Measurements from ENCODE around the gene RIN3. TPM values are rescaled to one million over a fixed set of nuclear protein-coding genes. Genes with fewer than 3 reads are reported as not detected.

Gene RIN3
- total and polyA plus RNA-seq, 2 of the 4 experiments (the other 2 are of a cell fraction): 2.5 to 11.1 TPM

DNA sequence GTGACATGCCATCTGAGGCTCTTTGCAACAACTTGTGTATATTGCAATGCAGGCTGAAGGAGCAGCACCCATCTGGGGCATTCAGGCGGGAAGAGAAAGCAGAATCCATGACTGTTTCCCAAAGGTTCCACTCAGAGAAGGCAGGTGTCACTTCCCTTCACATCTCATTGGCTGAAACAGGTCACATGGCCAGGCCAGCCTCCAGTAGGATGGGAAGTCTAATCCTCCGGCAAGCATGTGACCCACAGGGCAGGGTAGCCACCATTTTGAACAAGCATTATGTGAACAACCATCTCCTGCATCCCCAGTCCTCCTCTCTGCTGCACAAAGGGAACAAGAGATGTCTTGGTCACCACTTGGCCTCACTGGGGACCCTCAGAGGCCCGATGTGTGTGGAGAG is 70.6 kb downstream of the RIN3 start:
- Histone ChIP-seq H2BK15ac (ENCODE audit: low read depth, low read length) (no peak overlapping the region; the same call in 2 of the 3 replicates), H4K5ac (ENCODE audit: low read depth, low read length) (no peak overlapping the region), H2AK9ac (replicated peaks; ENCODE audit: low read depth, low read length, poor library complexity) (no peak overlapping the region), H2AK5ac (ENCODE audit: low read depth, low read length) (peak overlapping the region; percentile 75; the same call in 1 of the 2 replicates), H3K14ac (replicated peaks; ENCODE audit: low read depth, low read length) (peak overlapping the region; percentile 15; the same call in 1 of the 2 replicates), H3K56ac (ENCODE audit: extremely low read depth, insufficient read depth, low read length) (no peak overlapping the region), H4K20me1 (ENCODE audit: insufficient read depth, low read length) (peaks cover 5% of the 10 kb centered on the region), H3K27ac (ENCODE audit: insufficient read depth, low read length) (no peak overlapping the region), H3K36me3 (ENCODE audit: control insufficient read depth, insufficient read depth, low read length) (peaks cover 20% of the 10 kb centered on the region; the same call in 1 of the 2 replicates), H3K9me3 (ENCODE audit: control insufficient read depth, insufficient read depth, low read length) (no peaks in the 10 kb centered on the region), H4K91ac (ENCODE audit: insufficient read depth, low read depth, low read length) (peak overlapping the region; percentile 4; the same call in 1 of the 2 replicates), H2BK20ac (ENCODE audit: low read depth, low read length) (no peak overlapping the region), H2BK120ac (ENCODE audit: low read depth, low read length) (peak overlapping the region; percentile 32; the same call in 1 of the 2 replicates), H3K23ac (ENCODE audit: low read depth, low read length) (no peak overlapping the region), H3K79me1 (ENCODE audit: low read depth in 1 of 2, low read length in 2 of 2) (peaks cover 4 to 43% of the 10 kb centered on the region in 2 experiments), H3K18ac (ENCODE audit: low read depth, low read length) (no peak overlapping the region), H3K4me3 (ENCODE audit: insufficient read depth, low read depth, low read length) (no peak overlapping the region), H4K8ac (ENCODE audit: low read depth in 2 of 2, low read length in 2 of 2) (no peak overlapping the region), H3K27me3 (ENCODE audit: control insufficient read depth, insufficient read depth, low read length) (no peaks in the 10 kb centered on the region), H3K9ac (ENCODE audit: low read depth, low read length) (no peak overlapping the region), H3K4me1 (ENCODE audit: control insufficient read depth, insufficient read depth, low read length) (peaks cover 31% of the 10 kb centered on the region), H2AFZ (replicated peaks; ENCODE audit: low read length, poor library complexity) (peak overlapping the region; percentile 8), H3K9me1 (ENCODE audit: insufficient read depth, low read length) (peaks cover 46% of the 10 kb centered on the region), H2BK5ac (ENCODE audit: low read depth, low read length, poor library complexity, severe bottlenecking) (peak overlapping the region; percentile 14), H3K4ac (ENCODE audit: low read depth, low read length) (peak overlapping the region; percentile 59), H3K4me2 (ENCODE audit: low read depth, low read length) (no peak overlapping the region)
- no TSS peak for BruUV-seq (replicated peaks)
- no CpG with 5 or more reads among the region's 3 CpGs for WGBS, 2 experiments (ENCODE audit: extremely low coverage in 2 of 2, insufficient read length in 1 of 2)
- TF ChIP-seq, protein P1, sequence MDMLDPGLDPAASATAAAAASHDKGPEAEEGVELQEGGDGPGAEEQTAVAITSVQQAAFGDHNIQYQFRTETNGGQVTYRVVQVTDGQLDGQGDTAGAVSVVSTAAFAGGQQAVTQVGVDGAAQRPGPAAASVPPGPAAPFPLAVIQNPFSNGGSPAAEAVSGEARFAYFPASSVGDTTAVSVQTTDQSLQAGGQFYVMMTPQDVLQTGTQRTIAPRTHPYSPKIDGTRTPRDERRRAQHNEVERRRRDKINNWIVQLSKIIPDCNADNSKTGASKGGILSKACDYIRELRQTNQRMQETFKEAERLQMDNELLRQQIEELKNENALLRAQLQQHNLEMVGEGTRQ (IDR thresholded peaks at IDR 0.05; ENCODE audit: low read depth, low read length): peak; percentile 65
- TF ChIP-seq MXI1 (IDR thresholded peaks at IDR 0.05; ENCODE audit: borderline replicate concordance, low read depth, low read length) (no peak), RAD21 (IDR thresholded peaks at IDR 0.05; ENCODE audit: low read length) (no peak), MAZ (IDR thresholded peaks at IDR 0.05; ENCODE audit: borderline replicate concordance, low read depth, low read length) (no peak), CEBPB (IDR thresholded peaks at IDR 0.05; ENCODE audit: low read depth, low read length) (no peak), RFX5 (IDR thresholded peaks at IDR 0.05; ENCODE audit: low read depth, low read length) (no peak)
- TF ChIP-seq, protein P2, sequence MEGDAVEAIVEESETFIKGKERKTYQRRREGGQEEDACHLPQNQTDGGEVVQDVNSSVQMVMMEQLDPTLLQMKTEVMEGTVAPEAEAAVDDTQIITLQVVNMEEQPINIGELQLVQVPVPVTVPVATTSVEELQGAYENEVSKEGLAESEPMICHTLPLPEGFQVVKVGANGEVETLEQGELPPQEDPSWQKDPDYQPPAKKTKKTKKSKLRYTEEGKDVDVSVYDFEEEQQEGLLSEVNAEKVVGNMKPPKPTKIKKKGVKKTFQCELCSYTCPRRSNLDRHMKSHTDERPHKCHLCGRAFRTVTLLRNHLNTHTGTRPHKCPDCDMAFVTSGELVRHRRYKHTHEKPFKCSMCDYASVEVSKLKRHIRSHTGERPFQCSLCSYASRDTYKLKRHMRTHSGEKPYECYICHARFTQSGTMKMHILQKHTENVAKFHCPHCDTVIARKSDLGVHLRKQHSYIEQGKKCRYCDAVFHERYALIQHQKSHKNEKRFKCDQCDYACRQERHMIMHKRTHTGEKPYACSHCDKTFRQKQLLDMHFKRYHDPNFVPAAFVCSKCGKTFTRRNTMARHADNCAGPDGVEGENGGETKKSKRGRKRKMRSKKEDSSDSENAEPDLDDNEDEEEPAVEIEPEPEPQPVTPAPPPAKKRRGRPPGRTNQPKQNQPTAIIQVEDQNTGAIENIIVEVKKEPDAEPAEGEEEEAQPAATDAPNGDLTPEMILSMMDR (conservative IDR thresholded peaks at IDR 0.05; ENCODE audit: low read depth, low read length): no peak
- ChIA-PET CTCF (no interaction called here), POLR2A (ENCODE audit: unreplicated experiment) (no interaction called here)
- dilution Hi-C loops (cut with HindIII; ENCODE audit: low sequenced_read_pairs, unreplicated experiment): no loop called here
- in situ Hi-C loops (cut with MboI; ENCODE audit: low sequenced_read_pairs): no loop called here
- no peak for ATAC-seq (ENCODE audit: low read depth)
- no peak for DNase-seq
- intact Hi-C loops (cut with micrococcal nuclease): no loop called here
